Heart left ventricle (tissue), 16 donors: ENCODE measurements around the gene FNIP1. TPM values are rescaled to one million over a fixed set of nuclear protein-coding genes. Genes with fewer than 3 reads are reported as not detected.

Experiments
- ATAC-seq, 4 donors: fragments of 200-7000 bp; cut with Tn5 transposase; one replicate each; pipeline ENCODE4 v1.9.1; 2020 to 2022; ENCODE audit warnings: moderate library complexity in 4 of 4, mild to moderate bottlenecking in 3 of 4, moderate number of reproducible peaks in 1 of 4
- DNase-seq, 5 donors: peaks; one replicate each; pipeline ENCODE4 v3.0.0-alpha.2; 2020
- H3K27ac ChIP-seq, 12 donors: fragments of 200-600 bp; sonication (generic) in 4 of 12; one replicate each; pipeline versions ENCODE4 v1.5.0 to v1.8.0; 2016 to 2022; ENCODE audit warnings: mild to moderate bottlenecking in 2 of 12
- H3K27me3 ChIP-seq, 9 donors: fragments of 200-600 bp; sonication (generic) in 2 of 9; one replicate each; pipeline versions ENCODE4 v1.5.1 to v1.8.0; 2016 to 2022; ENCODE audit warnings: mild to moderate bottlenecking in 3 of 9
- H3K36me3 ChIP-seq, 9 donors: fragments of 200-600 bp; sonication (generic) in 2 of 9; one replicate each; pipeline versions ENCODE4 v1.5.0 to v1.8.0; 2018 to 2022; ENCODE audit warnings: mild to moderate bottlenecking in 2 of 9
- H3K4me1 ChIP-seq, 12 donors: fragments of 200-600 bp; sonication (generic) in 4 of 12; one replicate each; pipeline versions ENCODE4 v1.5.0 to v1.8.0; 2016 to 2022; ENCODE audit warnings: mild to moderate bottlenecking in 3 of 12
- H3K4me3 ChIP-seq, 12 donors: fragments of 200-600 bp; sonication (generic) in 4 of 12; one replicate each; pipeline versions ENCODE4 v1.5.0 to v1.8.0; 2017 to 2022; ENCODE audit warnings: mild to moderate bottlenecking in 9 of 12, moderate library complexity in 4 of 12
- H3K9me3 ChIP-seq, 12 donors: fragments of 200-600 bp; sonication (generic) in 4 of 12; one replicate each; pipeline versions ENCODE4 v1.5.0 to v1.8.0; 2016 to 2022; ENCODE audit warnings: mild to moderate bottlenecking in 1 of 12
- CTCF ChIP-seq, 12 donors: fragments of 200-600 bp; sonication (generic) in 4 of 12; IDR thresholded peaks; one replicate each; pipeline versions ENCODE4 v1.5.0 to v1.8.0; 2018 to 2022; ENCODE audit warnings: antibody characterized with exemption in 12 of 12, mild to moderate bottlenecking in 5 of 12
- POLR2A ChIP-seq, 2 donors: fragments of 450-650 bp; IDR thresholded peaks; one replicate each; pipeline ENCODE4 v1.6.1; 2017; ENCODE audit warnings: antibody characterized with exemption in 2 of 2, mild to moderate bottlenecking in 2 of 2, moderate library complexity in 2 of 2
- WGBS, 4 donors: extraction: QIAGEN DNeasy Blood & Tissue Kit in 2 of 4; methylation state at CpG; one replicate each; pipeline versions ENCODE4 v1.1.5 to v1.1.7; 2013 to 2018; 5-methylcytosine and 5-hydroxymethylcytosine counted together
- intact Hi-C, 10 donors: fragments of 100-400 bp; cut with DNase I; formaldehyde crosslinking; loops; one replicate each; pipeline versions ENCODE4 v1.11.1 to v1.14.2; 2022
- polyA plus RNA-seq, 2 donors: library from polyadenylated mRNA; stranded (reverse); fragments of 200-250 nt; gene quantifications; one replicate each; pipeline ENCODE4 v1.2.3, GENCODE V29; 2013
- total RNA-seq, 9 donors: library from RNA; depleted of rRNA in 2 of 9; stranded (reverse); fragments of >200 nt in 2 of 9; fragmentation: NEBNext Ultra II Directional in 3 of 9; extraction: Animal tissue kit (Norgen Biotek cat#: 25700) in 3 of 9; gene quantifications; one replicate each; pipeline versions ENCODE4 v1.1.0 to v1.2.4, GENCODE V29; 2016 to 2023
- donor health status: ischemic (EF 13 %, LVEDD 7.1; RV severe dilation, severe dysfunction).
- donor health status: healthy with polysubstance abuse.
- donor health status: DM: no; HTN: yes; CAD: no.
- donor health status: DM: no; HTN: no; CAD: no.
- donor health status: ischemic (EF 25% LVEDD 6.9; RV normal size, moderate dysfunction).
- donor health status: ischemic (EF 25% LVEDD 5.7; RV mildly dilated, moderate dysfunction).
- donor health status: healthy.
- donor health status: DM: yes; HTN: yes; CAD: no.
- donor health status: ischemic (EF 35%, LVEDD 5.7; RV mildly dilated, moderate dysfunction).
- donor health status: nonischemic (EF 11% LVEDD 7.7; RV severe dilation, severe dysfunction).
- donor health status: DM: yes; HTN: yes; CAD: no.
- donor health status: PGD.
- donor health status: ischemic (EF 29% LVEDD 5.4; RV normal size, mild dysfunction).
- donor health status: nonischemic (EF 23%, LVEDD 6.1; RV moderate dilation, normal function).

FNIP1 gene
- total and polyA plus RNA-seq, 11 donors: 5.6 to 41.3 (median 33.7) TPM

GRCh38 chr5:131774652-131775367 lies 22.0 kb downstream of the FNIP1 start:
- no peaks in the 10 kb centered on the region for H3K9me3 ChIP-seq
- WGBS, 4 donors: 40 to 56% (median 42%) methylated on average over 4 of the region's 4 CpGs
- TF ChIP-seq POLR2A (IDR thresholded peaks at IDR 0.05): no peak
- TF ChIP-seq CTCF (IDR thresholded peaks at IDR 0.05): no peak
- H3K4me1 ChIP-seq: peaks cover 0 to 75% (median 47%) of the 10 kb centered on the region in 12 donors
- H3K36me3 ChIP-seq: no peaks in the 10 kb centered on the region
- H3K27ac ChIP-seq: peak overlapping the region in 5 of 12 donors; percentile 2 to 23 (median 10)
- intact Hi-C loops: no loop called here
- ATAC-seq (peak in 1 of 4 donors; percentile 44), DNase-seq (no peak)
- H3K4me3 ChIP-seq: no peak overlapping the region
- H3K27me3 ChIP-seq: no peaks in the 10 kb centered on the region

GRCh38 chr5:131773805-131774204 lies 23.0 kb downstream of the FNIP1 start:
- Histone ChIP-seq H3K4me3 (no peak overlapping the region), H3K27ac (no peak overlapping the region), H3K36me3 (no peaks in the 10 kb centered on the region), H3K27me3 (no peaks in the 10 kb centered on the region), H3K9me3 (no peaks in the 10 kb centered on the region), H3K4me1 (peaks cover 0 to 83% (median 52%) of the 10 kb centered on the region in 12 donors)
- DNase-seq: no peak
- WGBS, 4 donors: 72 to 90% (median 88%) methylated on average over 2 of the region's 2 CpGs
- intact Hi-C loops: no loop called here
- TF ChIP-seq POLR2A (IDR thresholded peaks at IDR 0.05) (no peak), CTCF (IDR thresholded peaks at IDR 0.05) (no peak)
- ATAC-seq: peak in 1 of 4 donors; percentile 17

- no peak for TF ChIP-seq CTCF (IDR thresholded peaks at IDR 0.05)
- TF ChIP-seq POLR2A (IDR thresholded peaks at IDR 0.05): no peak
- no peak overlapping the region for H3K4me3 ChIP-seq
- H3K36me3 ChIP-seq: no peaks in the 10 kb centered on the region
- 65 to 71% (median 68%) methylated on average over 4 of the region's 4 CpGs for WGBS, 4 donors
- intact Hi-C loops: no loop called here
- H3K27ac ChIP-seq: no peak overlapping the region
- H3K9me3 ChIP-seq: peaks cover 0 to 6% (median 0%) of the 10 kb centered on the region in 12 donors
- peak in 1 of 4 donors; percentile 33 for ATAC-seq
- H3K4me1 ChIP-seq: peaks cover 0 to 79% (median 51%) of the 10 kb centered on the region in 12 donors
- no peaks in the 10 kb centered on the region for H3K27me3 ChIP-seq
- DNase-seq: no peak
Observed at GRCh38 chr5:131771692-131772091, 25.1 kb downstream of the FNIP1 start.

- Histone ChIP-seq H3K4me3 (no peak overlapping the region), H3K27ac (no peak overlapping the region), H3K27me3 (no peaks in the 10 kb centered on the region), H3K4me1 (peaks cover 0 to 83% (median 49%) of the 10 kb centered on the region in 12 donors), H3K36me3 (peaks cover 0 to under 1% (median 0%) of the 10 kb centered on the region in 9 donors), H3K9me3 (peaks cover 0 to 6% (median 0%) of the 10 kb centered on the region in 12 donors)
- DNase-seq: no peak
- TF ChIP-seq CTCF (IDR thresholded peaks at IDR 0.05) (no peak), POLR2A (IDR thresholded peaks at IDR 0.05) (no peak)
- ATAC-seq: no peak
- intact Hi-C loops: no loop called here
- 61 to 83% (median 81%) methylated on average over 1 of the region's 1 CpG for WGBS, 4 donors
Observed at GRCh38 chr5:131769961-131770360, 26.9 kb downstream of the FNIP1 start.
